ENCODE data around the gene ENPP1. TPM values are rescaled to one million over a fixed set of nuclear protein-coding genes. Genes with fewer than 3 reads are reported as not detected.
"Not testable (repeated sequence)": the region's sequence is repeated elsewhere in the genome, so short reads cannot be mapped to it uniquely, and the experiment has no call there.

The ENPP1 gene
- total RNA-seq, 1 donor from 2014 or later = 7.1 TPM

- TF ChIP-seq CTCF (IDR thresholded peaks at IDR 0.05; ENCODE audit: insufficient read depth, low read depth, low read length) (no peak), EZH2 (IDR thresholded peaks at IDR 0.05; ENCODE audit: insufficient read depth, low read length) (no peak)
- FAIRE-seq = no peak
- peaks cover 4% of the 10 kb centered on the region for H3K9me3 ChIP-seq (ENCODE audit: insufficient read depth, low read depth, low read length)
- no peak overlapping the region for H3K27ac Mint-ChIP-seq (ENCODE audit: unreplicated experiment)
- no peak for DNase-seq (ENCODE audit: low read depth)
- no peak overlapping the region for H2AFZ ChIP-seq (ENCODE audit: low read depth, low read length)
- no peaks in the 10 kb centered on the region for H3K27me3 Mint-ChIP-seq (ENCODE audit: low read depth, unreplicated experiment)
- peaks cover 1% of the 10 kb centered on the region for H3K36me3 Mint-ChIP-seq (ENCODE audit: low read depth, unreplicated experiment)
- no peaks in the 10 kb centered on the region for H3K36me3 ChIP-seq (ENCODE audit: insufficient read depth, low read length)
- H3K27ac ChIP-seq (ENCODE audit: low read depth, low read length) = no peak overlapping the region
- no peaks in the 10 kb centered on the region for H3K4me1 Mint-ChIP-seq (ENCODE audit: low read depth, unreplicated experiment)
- no peaks in the 10 kb centered on the region for H3K79me2 ChIP-seq (ENCODE audit: insufficient read depth, low read length)
- no peaks in the 10 kb centered on the region for H3K4me1 ChIP-seq (ENCODE audit: insufficient read depth, low read length)
- no peak overlapping the region for H3K4me2 ChIP-seq (ENCODE audit: low read length)
- H3K9me3 Mint-ChIP-seq (ENCODE audit: unreplicated experiment) = peaks cover 8% of the 10 kb centered on the region
- no peak overlapping the region for H3K9ac ChIP-seq (ENCODE audit: low read length)
- H4K20me1 ChIP-seq (ENCODE audit: insufficient read depth, low read length) = no peaks in the 10 kb centered on the region
- H3K4me3 ChIP-seq (ENCODE audit: insufficient read depth, low read depth, low read length) = no peak overlapping the region
- H3K4me3 Mint-ChIP-seq (ENCODE audit: unreplicated experiment) = no peak overlapping the region
- no peaks in the 10 kb centered on the region for H3K27me3 ChIP-seq (ENCODE audit: insufficient read depth, low read length)
These were observed 92.4 kb downstream of the ENPP1 start for GRCh38 chr6:131900231-131900630.

- H3K4me3 Mint-ChIP-seq (ENCODE audit: unreplicated experiment); H3K9ac ChIP-seq (ENCODE audit: low read length); H3K27me3 ChIP-seq (ENCODE audit: insufficient read depth, low read length); H3K36me3 ChIP-seq (ENCODE audit: insufficient read depth, low read length); H3K4me3 ChIP-seq (ENCODE audit: insufficient read depth, low read depth, low read length); H3K4me2 ChIP-seq (ENCODE audit: low read length); DNase-seq (ENCODE audit: low read depth); H3K27me3 Mint-ChIP-seq (ENCODE audit: low read depth, unreplicated experiment); H2AFZ ChIP-seq (ENCODE audit: low read depth, low read length); H3K79me2 ChIP-seq (ENCODE audit: insufficient read depth, low read length); FAIRE-seq; H3K27ac Mint-ChIP-seq (ENCODE audit: unreplicated experiment); H3K4me1 ChIP-seq (ENCODE audit: insufficient read depth, low read length); H3K27ac ChIP-seq (ENCODE audit: low read depth, low read length); H4K20me1 ChIP-seq (ENCODE audit: insufficient read depth, low read length); H3K4me1 Mint-ChIP-seq (ENCODE audit: low read depth, unreplicated experiment); H3K9me3 ChIP-seq (ENCODE audit: insufficient read depth, low read depth, low read length); H3K9me3 Mint-ChIP-seq (ENCODE audit: unreplicated experiment); H3K36me3 Mint-ChIP-seq (ENCODE audit: low read depth, unreplicated experiment): not testable (repeated sequence)
These were observed 93.6 kb downstream of the ENPP1 start for GRCh38 chr6:131901326-131901873.

GRCh38 chr6:131903734-131904133, 95.9 kb downstream of the ENPP1 start:
- H3K4me3 Mint-ChIP-seq (ENCODE audit: unreplicated experiment); H3K36me3 ChIP-seq (ENCODE audit: insufficient read depth, low read length); H3K4me1 ChIP-seq (ENCODE audit: insufficient read depth, low read length); H3K27ac Mint-ChIP-seq (ENCODE audit: unreplicated experiment); H3K27me3 Mint-ChIP-seq (ENCODE audit: low read depth, unreplicated experiment); H3K4me2 ChIP-seq (ENCODE audit: low read length); H3K9ac ChIP-seq (ENCODE audit: low read length); H2AFZ ChIP-seq (ENCODE audit: low read depth, low read length); DNase-seq (ENCODE audit: low read depth); H3K79me2 ChIP-seq (ENCODE audit: insufficient read depth, low read length); H3K9me3 ChIP-seq (ENCODE audit: insufficient read depth, low read depth, low read length); FAIRE-seq; H3K27ac ChIP-seq (ENCODE audit: low read depth, low read length); H4K20me1 ChIP-seq (ENCODE audit: insufficient read depth, low read length); H3K27me3 ChIP-seq (ENCODE audit: insufficient read depth, low read length); H3K4me3 ChIP-seq (ENCODE audit: insufficient read depth, low read depth, low read length); H3K4me1 Mint-ChIP-seq (ENCODE audit: low read depth, unreplicated experiment); H3K9me3 Mint-ChIP-seq (ENCODE audit: unreplicated experiment); H3K36me3 Mint-ChIP-seq (ENCODE audit: low read depth, unreplicated experiment): not testable (repeated sequence)

GRCh38 chr6:131908787-131909186, 101.0 kb downstream of the ENPP1 start:
- not testable (repeated sequence) for H3K4me1 Mint-ChIP-seq (ENCODE audit: low read depth, unreplicated experiment); H3K4me3 ChIP-seq (ENCODE audit: insufficient read depth, low read depth, low read length); H3K9me3 Mint-ChIP-seq (ENCODE audit: unreplicated experiment); H3K9me3 ChIP-seq (ENCODE audit: insufficient read depth, low read depth, low read length); H3K36me3 Mint-ChIP-seq (ENCODE audit: low read depth, unreplicated experiment); H3K27me3 Mint-ChIP-seq (ENCODE audit: low read depth, unreplicated experiment); H3K27me3 ChIP-seq (ENCODE audit: insufficient read depth, low read length); H3K36me3 ChIP-seq (ENCODE audit: insufficient read depth, low read length); DNase-seq (ENCODE audit: low read depth); H4K20me1 ChIP-seq (ENCODE audit: insufficient read depth, low read length); H2AFZ ChIP-seq (ENCODE audit: low read depth, low read length); H3K9ac ChIP-seq (ENCODE audit: low read length); H3K4me2 ChIP-seq (ENCODE audit: low read length); H3K27ac Mint-ChIP-seq (ENCODE audit: unreplicated experiment); H3K79me2 ChIP-seq (ENCODE audit: insufficient read depth, low read length); H3K4me1 ChIP-seq (ENCODE audit: insufficient read depth, low read length); FAIRE-seq; H3K4me3 Mint-ChIP-seq (ENCODE audit: unreplicated experiment); H3K27ac ChIP-seq (ENCODE audit: low read depth, low read length)
